PC-9 (cell line): ENCODE data around the gene RNF146.

Experiments
- CTCF ChIP-seq: fragments of 200-600 bp; sonication (generic); conservative IDR thresholded peaks from 2 replicates; pipeline ENCODE4 v1.6.1; 2017; ENCODE audit warnings: mixed run types, antibody characterized with exemption, mild to moderate bottlenecking, moderate library complexity
- EZH2 ChIP-seq: fragments of 200-600 bp; sonication (generic); IDR thresholded peaks from 2 replicates; pipeline ENCODE4 v1.8.0; 2017; ENCODE audit warnings: antibody characterized with exemption, low read depth

- no peak for TF ChIP-seq EZH2
- no peak for TF ChIP-seq CTCF
Observed at GRCh38 chr6:127219869-127220268, 46.8 kb upstream of the RNF146 start.
